ENCODE measurements around the gene TMEM237. TPM values are rescaled to one million over a fixed set of nuclear protein-coding genes. Genes with fewer than 3 reads are reported as not detected.
A peak's percentile ranks its signal among the peaks of the same experiment; 100 is the strongest.

Gene TMEM237
- total RNA-seq, 2 donors from 2014 or later: 15.8 to 18.4 TPM

GRCh38 chr2:201653221-201653620, 9.9 kb upstream of the TMEM237 start:
- no peak overlapping the region for H3K4me3 ChIP-seq
- DNase-seq (ENCODE audit: low spot score): no peak
- no peaks in the 10 kb centered on the region for H3K27me3 ChIP-seq
- H3K36me3 ChIP-seq: no peaks in the 10 kb centered on the region
- H3K9me3 ChIP-seq: no peaks in the 10 kb centered on the region
- H3K27ac ChIP-seq: peak overlapping the region; percentile 0 to 49
- no peaks in the 10 kb centered on the region for H3K4me1 ChIP-seq
- TF ChIP-seq CTCF (IDR thresholded peaks at IDR 0.05): no peak

GRCh38 chr2:201649442-201649841, 6.1 kb upstream of the TMEM237 start:
- TF ChIP-seq CTCF (IDR thresholded peaks at IDR 0.05): no peak
- DNase-seq (ENCODE audit: low spot score): no peak
- Histone ChIP-seq H3K27ac (no peak overlapping the region), H3K9me3 (no peaks in the 10 kb centered on the region), H3K4me1 (peaks cover 0 to under 1% of the 10 kb centered on the region in 2 donors), H3K27me3 (no peaks in the 10 kb centered on the region), H3K36me3 (no peaks in the 10 kb centered on the region), H3K4me3 (no peak overlapping the region)

GRCh38 chr2:201647431-201647830, 4.1 kb upstream of the TMEM237 start:
- no peak for DNase-seq (ENCODE audit: low spot score)
- no peak overlapping the region for H3K4me3 ChIP-seq
- no peaks in the 10 kb centered on the region for H3K27me3 ChIP-seq
- H3K36me3 ChIP-seq: no peaks in the 10 kb centered on the region
- no peak for TF ChIP-seq CTCF (IDR thresholded peaks at IDR 0.05)
- no peak overlapping the region for H3K27ac ChIP-seq
- no peaks in the 10 kb centered on the region for H3K9me3 ChIP-seq
- peaks cover 0 to 12% of the 10 kb centered on the region in 2 donors for H3K4me1 ChIP-seq

- peak; percentile 67 for DNase-seq (ENCODE audit: low spot score)
- no peaks in the 10 kb centered on the region for H3K9me3 ChIP-seq
- H3K4me3 ChIP-seq: peak overlapping the region; percentile 71 to 89
- H3K4me1 ChIP-seq: peaks cover 0 to 18% of the 10 kb centered on the region in 2 donors
- H3K27ac ChIP-seq: peak overlapping the region; percentile 89 to 95
- no peaks in the 10 kb centered on the region for H3K36me3 ChIP-seq
- TF ChIP-seq CTCF (IDR thresholded peaks at IDR 0.05): no peak
- H3K27me3 ChIP-seq: no peaks in the 10 kb centered on the region
Measured at GRCh38 chr2:201644001-201644400, 698 bp upstream of the TMEM237 start.

GRCh38 chr2:201642579-201643215, 606 bp downstream of the TMEM237 start:
- DNase-seq (ENCODE audit: low spot score): peak; percentile 78

More at GRCh38 chr2:201642579-201643215, 606 bp downstream of the TMEM237 start:
- Histone ChIP-seq H3K9me3 (no peaks in the 10 kb centered on the region), H3K4me3 (peak overlapping the region; percentile 71 to 89), H3K4me1 (peaks cover 0 to 18% of the 10 kb centered on the region in 2 donors), H3K27ac (peak overlapping the region; percentile 89 to 95), H3K36me3 (no peaks in the 10 kb centered on the region), H3K27me3 (no peaks in the 10 kb centered on the region)
- no peak for TF ChIP-seq CTCF (IDR thresholded peaks at IDR 0.05)
